Gastrocnemius medialis (tissue), 4 donors: ENCODE measurements around the gene SRRM5.

Source experiments
- POLR2A ChIP-seq, 2 donors: fragments of 450-650 bp; IDR thresholded peaks; one replicate each; pipeline ENCODE4 v1.6.1; 2017; ENCODE audit warnings: antibody characterized with exemption in 2 of 2, mild to moderate bottlenecking in 2 of 2, moderate library complexity in 2 of 2
- TF ChIP-seq, protein P1 (sequence below), 5 experiments: fragments of 450-650 bp in 3 of 5; fragments of 200-600 bp in 2 of 5; sonication (generic) in 2 of 5; IDR thresholded peaks in 4 of 5; conservative IDR thresholded peaks in 1 of 5; 1 replicate in 4 of 5; 2 replicates in 1 of 5; pipeline ENCODE4 v1.5.1; 2016 to 2019; ENCODE audit warnings: antibody characterized with exemption in 5 of 5, mild to moderate bottlenecking in 3 of 5, moderate library complexity in 3 of 5

GRCh38 chr19:43631491-43631890, 19.6 kb downstream of the SRRM5 start:
- TF ChIP-seq, protein P1, sequence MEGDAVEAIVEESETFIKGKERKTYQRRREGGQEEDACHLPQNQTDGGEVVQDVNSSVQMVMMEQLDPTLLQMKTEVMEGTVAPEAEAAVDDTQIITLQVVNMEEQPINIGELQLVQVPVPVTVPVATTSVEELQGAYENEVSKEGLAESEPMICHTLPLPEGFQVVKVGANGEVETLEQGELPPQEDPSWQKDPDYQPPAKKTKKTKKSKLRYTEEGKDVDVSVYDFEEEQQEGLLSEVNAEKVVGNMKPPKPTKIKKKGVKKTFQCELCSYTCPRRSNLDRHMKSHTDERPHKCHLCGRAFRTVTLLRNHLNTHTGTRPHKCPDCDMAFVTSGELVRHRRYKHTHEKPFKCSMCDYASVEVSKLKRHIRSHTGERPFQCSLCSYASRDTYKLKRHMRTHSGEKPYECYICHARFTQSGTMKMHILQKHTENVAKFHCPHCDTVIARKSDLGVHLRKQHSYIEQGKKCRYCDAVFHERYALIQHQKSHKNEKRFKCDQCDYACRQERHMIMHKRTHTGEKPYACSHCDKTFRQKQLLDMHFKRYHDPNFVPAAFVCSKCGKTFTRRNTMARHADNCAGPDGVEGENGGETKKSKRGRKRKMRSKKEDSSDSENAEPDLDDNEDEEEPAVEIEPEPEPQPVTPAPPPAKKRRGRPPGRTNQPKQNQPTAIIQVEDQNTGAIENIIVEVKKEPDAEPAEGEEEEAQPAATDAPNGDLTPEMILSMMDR (IDR thresholded peaks at IDR 0.05 in 4 of 5, conservative IDR thresholded peaks at IDR 0.05 in 1 of 5): no peak
- no peak for TF ChIP-seq POLR2A (IDR thresholded peaks at IDR 0.05)
